ENCODE data around the gene FBXW7.

The FBXW7 gene

DNA sequence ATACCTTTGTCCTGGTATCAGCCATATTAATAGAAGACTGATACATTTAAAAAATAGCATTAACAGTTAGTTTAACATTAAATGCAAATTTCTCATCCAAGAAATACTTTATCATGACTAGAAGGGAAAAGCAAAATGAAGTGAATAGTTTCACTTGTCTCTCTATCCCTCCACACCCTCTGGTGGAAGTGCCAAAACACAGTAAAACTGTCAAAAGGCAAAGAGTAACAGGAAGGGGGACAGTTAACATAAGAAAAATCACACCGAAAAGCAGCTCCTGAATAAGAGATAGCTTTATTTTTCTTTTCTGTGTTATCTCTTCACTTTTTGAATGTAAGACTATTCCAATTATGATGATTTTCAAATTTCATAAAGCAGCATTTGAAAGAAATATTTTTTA lies 187.2 kb downstream of the FBXW7 start (continued):
- no peak for TF ChIP-seq OSR1 (CRISPR knock-in tag; IDR thresholded peaks at IDR 0.05)

GRCh38 chr4:152346979-152347378 lies 188.9 kb downstream of the FBXW7 start:
- TF ChIP-seq PATZ1 (CRISPR knock-in tag; IDR thresholded peaks at IDR 0.05; ENCODE audit: borderline replicate concordance) (no peak), CREB5 (CRISPR knock-in tag; IDR thresholded peaks at IDR 0.05; ENCODE audit: low read depth) (no peak), CSRNP3 (CRISPR knock-in tag; IDR thresholded peaks at IDR 0.05) (no peak), SNAI2 (CRISPR knock-in tag; IDR thresholded peaks at IDR 0.05) (no peak), PPARA (CRISPR knock-in tag; IDR thresholded peaks at IDR 0.05; ENCODE audit: borderline replicate concordance) (no peak), TSHZ2 (CRISPR knock-in tag; IDR thresholded peaks at IDR 0.05) (no peak), ZNF565 (CRISPR knock-in tag; conservative IDR thresholded peaks at IDR 0.05; ENCODE audit: low read depth) (no peak), ZNF70 (CRISPR knock-in tag; IDR thresholded peaks at IDR 0.05) (no peak), ZFP30 (CRISPR knock-in tag; IDR thresholded peaks at IDR 0.05) (no peak), ZFP3 (CRISPR knock-in tag; IDR thresholded peaks at IDR 0.05) (no peak), CSDC2 (CRISPR knock-in tag; IDR thresholded peaks at IDR 0.05) (no peak), ZC3H10 (CRISPR knock-in tag; IDR thresholded peaks at IDR 0.05) (no peak), ZNF8 (CRISPR knock-in tag; IDR thresholded peaks at IDR 0.05) (no peak), GLIS3 (CRISPR knock-in tag; IDR thresholded peaks at IDR 0.05) (no peak), OSR1 (CRISPR knock-in tag; IDR thresholded peaks at IDR 0.05) (no peak), ARNTL (CRISPR knock-in tag; IDR thresholded peaks at IDR 0.05; ENCODE audit: borderline replicate concordance, low read depth) (no peak), ESRRG (CRISPR knock-in tag; IDR thresholded peaks at IDR 0.05) (no peak), TOX (CRISPR knock-in tag; IDR thresholded peaks at IDR 0.05; ENCODE audit: borderline replicate concordance) (no peak)
- TF ChIP-seq, protein P1, sequence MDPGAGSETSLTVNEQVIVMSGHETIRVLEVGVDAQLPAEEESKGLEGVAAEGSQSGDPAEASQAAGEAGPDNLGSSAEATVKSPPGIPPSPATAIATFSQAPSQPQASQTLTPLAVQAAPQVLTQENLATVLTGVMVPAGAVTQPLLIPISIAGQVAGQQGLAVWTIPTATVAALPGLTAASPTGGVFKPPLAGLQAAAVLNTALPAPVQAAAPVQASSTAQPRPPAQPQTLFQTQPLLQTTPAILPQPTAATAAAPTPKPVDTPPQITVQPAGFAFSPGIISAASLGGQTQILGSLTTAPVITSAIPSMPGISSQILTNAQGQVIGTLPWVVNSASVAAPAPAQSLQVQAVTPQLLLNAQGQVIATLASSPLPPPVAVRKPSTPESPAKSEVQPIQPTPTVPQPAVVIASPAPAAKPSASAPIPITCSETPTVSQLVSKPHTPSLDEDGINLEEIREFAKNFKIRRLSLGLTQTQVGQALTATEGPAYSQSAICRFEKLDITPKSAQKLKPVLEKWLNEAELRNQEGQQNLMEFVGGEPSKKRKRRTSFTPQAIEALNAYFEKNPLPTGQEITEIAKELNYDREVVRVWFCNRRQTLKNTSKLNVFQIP (CRISPR knock-in tag; IDR thresholded peaks at IDR 0.05; ENCODE audit: borderline replicate concordance, low read depth): no peak
- no peak for ATAC-seq

GRCh38 chr4:152346526-152346925 lies 189.4 kb downstream of the FBXW7 start:
- ATAC-seq: no peak
- TF ChIP-seq PATZ1 (CRISPR knock-in tag; IDR thresholded peaks at IDR 0.05; ENCODE audit: borderline replicate concordance): no peak
